PFSK-1 (cell line): ENCODE measurements around the gene PHF14.

Experiments
- FOXP2 ChIP-seq: optimal IDR thresholded peaks from 2 replicates; pipeline ENCODE3; 2011; ENCODE audit warnings: borderline replicate concordance, control low read depth, inconsistent platforms; ENCODE audit not compliant: insufficient read depth; ENCODE audit errors: extremely low read length, extremely low read depth
- POLR2AphosphoS5 ChIP-seq: IDR thresholded peaks from 2 replicates; pipeline ENCODE4 v1.6.1; 2012; ENCODE audit warnings: low read depth, mild to moderate bottlenecking, control low read depth, low read length, moderate library complexity
- SIN3A ChIP-seq: IDR thresholded peaks from 2 replicates; pipeline ENCODE4 v1.6.1; 2012; ENCODE audit warnings: mild to moderate bottlenecking, low read length, moderate library complexity, borderline replicate concordance; ENCODE audit not compliant: insufficient read depth
- TAF1 ChIP-seq: IDR thresholded peaks from 2 replicates; pipeline ENCODE4 v1.6.1; 2012; ENCODE audit warnings: low read length, control low read depth, borderline replicate concordance; ENCODE audit not compliant: insufficient read depth
- TF ChIP-seq, protein P1 (sequence below), 2 experiments: IDR thresholded peaks; 2 replicates each; pipeline versions ENCODE4 v1.6.1 to v1.8.0; 2011 to 2012; ENCODE audit warnings: low read depth in 2 of 2, low read length in 2 of 2, control low read depth in 1 of 2, inconsistent platforms in 1 of 2, mild to moderate bottlenecking in 1 of 2, moderate library complexity in 1 of 2; ENCODE audit not compliant: insufficient read depth in 1 of 2

PHF14 gene

GRCh38 chr7:11196143-11196542, 222.5 kb downstream of the PHF14 start:
- TF ChIP-seq, protein P1, sequence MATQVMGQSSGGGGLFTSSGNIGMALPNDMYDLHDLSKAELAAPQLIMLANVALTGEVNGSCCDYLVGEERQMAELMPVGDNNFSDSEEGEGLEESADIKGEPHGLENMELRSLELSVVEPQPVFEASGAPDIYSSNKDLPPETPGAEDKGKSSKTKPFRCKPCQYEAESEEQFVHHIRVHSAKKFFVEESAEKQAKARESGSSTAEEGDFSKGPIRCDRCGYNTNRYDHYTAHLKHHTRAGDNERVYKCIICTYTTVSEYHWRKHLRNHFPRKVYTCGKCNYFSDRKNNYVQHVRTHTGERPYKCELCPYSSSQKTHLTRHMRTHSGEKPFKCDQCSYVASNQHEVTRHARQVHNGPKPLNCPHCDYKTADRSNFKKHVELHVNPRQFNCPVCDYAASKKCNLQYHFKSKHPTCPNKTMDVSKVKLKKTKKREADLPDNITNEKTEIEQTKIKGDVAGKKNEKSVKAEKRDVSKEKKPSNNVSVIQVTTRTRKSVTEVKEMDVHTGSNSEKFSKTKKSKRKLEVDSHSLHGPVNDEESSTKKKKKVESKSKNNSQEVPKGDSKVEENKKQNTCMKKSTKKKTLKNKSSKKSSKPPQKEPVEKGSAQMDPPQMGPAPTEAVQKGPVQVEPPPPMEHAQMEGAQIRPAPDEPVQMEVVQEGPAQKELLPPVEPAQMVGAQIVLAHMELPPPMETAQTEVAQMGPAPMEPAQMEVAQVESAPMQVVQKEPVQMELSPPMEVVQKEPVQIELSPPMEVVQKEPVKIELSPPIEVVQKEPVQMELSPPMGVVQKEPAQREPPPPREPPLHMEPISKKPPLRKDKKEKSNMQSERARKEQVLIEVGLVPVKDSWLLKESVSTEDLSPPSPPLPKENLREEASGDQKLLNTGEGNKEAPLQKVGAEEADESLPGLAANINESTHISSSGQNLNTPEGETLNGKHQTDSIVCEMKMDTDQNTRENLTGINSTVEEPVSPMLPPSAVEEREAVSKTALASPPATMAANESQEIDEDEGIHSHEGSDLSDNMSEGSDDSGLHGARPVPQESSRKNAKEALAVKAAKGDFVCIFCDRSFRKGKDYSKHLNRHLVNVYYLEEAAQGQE (IDR thresholded peaks at IDR 0.05; ENCODE audit: insufficient read depth in 1 of 2, low read depth in 2 of 2, low read length in 2 of 2) = no peak
- no peak for TF ChIP-seq FOXP2
- no peak for TF ChIP-seq POLR2AphosphoS5
- TF ChIP-seq TAF1 = no peak
- no peak for TF ChIP-seq SIN3A

GRCh38 chr7:11203224-11203623, 229.6 kb downstream of the PHF14 start:
- TF ChIP-seq POLR2AphosphoS5 = no peak
- TF ChIP-seq, protein P1 (IDR thresholded peaks at IDR 0.05; ENCODE audit: insufficient read depth in 1 of 2, low read depth in 2 of 2, low read length in 2 of 2) = no peak
- no peak for TF ChIP-seq SIN3A
- no peak for TF ChIP-seq TAF1
- TF ChIP-seq FOXP2 = no peak

GRCh38 chr7:11203683-11204082, 230.0 kb downstream of the PHF14 start:
- TF ChIP-seq FOXP2 = no peak
- TF ChIP-seq POLR2AphosphoS5 = no peak
- TF ChIP-seq SIN3A = no peak
- TF ChIP-seq, protein P1 (IDR thresholded peaks at IDR 0.05; ENCODE audit: insufficient read depth in 1 of 2, low read depth in 2 of 2, low read length in 2 of 2) = no peak
- TF ChIP-seq TAF1 = no peak

DNA sequence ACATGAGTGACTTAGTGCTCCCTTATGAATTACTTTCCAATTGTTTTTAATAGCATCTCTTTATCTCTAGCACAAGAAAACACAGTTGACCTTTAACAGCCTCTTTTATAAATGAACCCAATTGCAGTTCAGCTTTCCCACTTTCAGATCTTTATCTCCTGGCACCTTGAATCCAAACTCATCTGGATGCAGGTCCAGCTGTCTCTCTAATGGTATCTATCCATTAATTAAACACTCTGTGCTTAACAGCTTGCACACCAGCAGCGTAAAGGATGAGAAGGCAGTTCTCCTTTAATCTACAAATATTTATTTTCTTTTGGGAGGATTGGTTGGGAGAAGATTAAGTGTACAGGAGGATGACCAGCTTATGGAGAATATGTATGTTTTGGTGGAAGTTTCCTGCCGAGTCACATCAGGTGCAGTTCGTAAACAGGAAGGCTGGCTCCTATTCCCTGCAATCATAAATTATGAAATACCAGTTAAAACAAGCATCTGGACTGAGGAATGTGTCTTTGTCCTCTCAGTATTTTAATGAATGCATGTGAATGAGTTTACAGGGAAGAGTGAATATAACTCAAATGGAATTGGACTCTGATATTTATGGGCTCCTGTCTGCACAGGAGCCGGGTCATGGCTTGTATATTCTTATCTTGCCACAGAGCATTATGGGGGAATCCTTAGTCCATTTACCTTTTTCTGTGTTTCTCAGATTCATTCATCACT, 232.7 kb downstream of the PHF14 start:
- no peak for TF ChIP-seq SIN3A
- no peak for TF ChIP-seq POLR2AphosphoS5
- TF ChIP-seq TAF1 = no peak
- TF ChIP-seq, protein P1 (IDR thresholded peaks at IDR 0.05; ENCODE audit: insufficient read depth in 1 of 2, low read depth in 2 of 2, low read length in 2 of 2) = no peak
- TF ChIP-seq FOXP2 = peak; percentile 33

DNA sequence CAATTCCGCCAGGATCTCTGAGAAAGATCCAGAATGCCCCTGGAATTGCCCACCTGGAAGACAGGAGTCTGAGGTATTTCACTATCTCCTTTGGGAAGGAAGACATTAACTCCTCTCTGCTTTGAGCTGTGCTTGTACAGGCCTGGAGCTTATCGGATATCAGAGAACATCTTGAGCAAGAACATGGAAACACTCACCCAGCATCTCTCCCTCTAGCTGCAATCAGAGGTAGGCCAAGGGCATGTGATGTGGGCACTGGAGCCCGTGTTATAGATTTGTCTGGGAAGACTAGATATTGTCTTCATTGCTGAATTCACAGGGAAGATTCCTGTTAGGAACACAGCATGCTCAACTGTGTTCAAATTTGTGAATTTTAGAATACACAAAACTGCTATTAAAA, 233.9 kb downstream of the PHF14 start:
- TF ChIP-seq TAF1 = no peak
- TF ChIP-seq POLR2AphosphoS5 = no peak
- TF ChIP-seq, protein P1 (IDR thresholded peaks at IDR 0.05; ENCODE audit: insufficient read depth in 1 of 2, low read depth in 2 of 2, low read length in 2 of 2) = no peak
- TF ChIP-seq FOXP2 = no peak
- no peak for TF ChIP-seq SIN3A
